Gastroesophageal sphincter (tissue), 3 donors: ENCODE data around the gene FBXL4.

ENCODE experiments used
- CTCF ChIP-seq, 4 experiments: fragments of 200-600 bp in 2 of 4; fragments of 450-650 bp in 2 of 4; sonication (generic) in 1 of 4; IDR thresholded peaks; one replicate each; pipeline ENCODE4 v1.5.1; 2017 to 2019; ENCODE audit warnings: antibody characterized with exemption in 4 of 4, mild to moderate bottlenecking in 2 of 4, moderate library complexity in 2 of 4
- POLR2A ChIP-seq, 2 donors: fragments of 450-650 bp; IDR thresholded peaks; one replicate each; pipeline ENCODE4 v1.6.1; 2017; ENCODE audit warnings: antibody characterized with exemption in 2 of 2, mild to moderate bottlenecking in 2 of 2, moderate library complexity in 1 of 2
- POLR2AphosphoS5 ChIP-seq: sonication (generic); formaldehyde crosslinking; IDR thresholded peaks from one replicate; pipeline ENCODE4 v1.6.1; 2017; ENCODE audit warnings: antibody characterized with exemption

- TF ChIP-seq CTCF (IDR thresholded peaks at IDR 0.05): no peak
- TF ChIP-seq POLR2AphosphoS5: no peak
- no peak for TF ChIP-seq POLR2A (IDR thresholded peaks at IDR 0.05)
Measured at GRCh38 chr6:98833307-98834059, 114.3 kb downstream of the FBXL4 start.
